Measurements from ENCODE around the gene LSAMP. TPM values are rescaled to one million over a fixed set of nuclear protein-coding genes. Genes with fewer than 3 reads are reported as not detected.

Gene LSAMP
- total and polyA plus RNA-seq, 2 donors (not counting 1 experiment from before 2014, with no cell fraction given): not detected

GRCh38 chr3:115828401-115828800 lies 616.9 kb downstream of the LSAMP start:
- Histone ChIP-seq H3K4me1 (ENCODE audit: control insufficient read depth in 2 of 2, insufficient read depth in 2 of 2, low read length in 2 of 2) (no peaks in the 10 kb centered on the region), H4K20me1 (ENCODE audit: control insufficient read depth, insufficient read depth, low read length, poor library complexity, severe bottlenecking) (no peaks in the 10 kb centered on the region), H3K27me3 (replicated peaks in 1 of 4; ENCODE audit: control extremely low read depth in 1 of 4, control insufficient read depth in 3 of 4, insufficient read depth in 4 of 4, low read length in 3 of 4) (peaks cover 0 to 8% (median 7%) of the 10 kb centered on the region in 4 experiments), H3K4me3 (ENCODE audit: control extremely low read depth in 1 of 5, extremely low read depth in 1 of 5, insufficient read depth in 1 of 5, low read depth in 2 of 5, low read length in 4 of 5) (no peak overlapping the region), H3K27ac (ENCODE audit: low read length in 2 of 2) (no peak overlapping the region), H3K79me2 (ENCODE audit: control insufficient read depth, insufficient read depth, low read length) (no peaks in the 10 kb centered on the region), H2AFZ (ENCODE audit: insufficient read depth, low read depth, low read length, poor library complexity, severe bottlenecking) (no peak overlapping the region), H3K4me2 (replicated peaks; ENCODE audit: low read depth, low read length, poor library complexity, severe bottlenecking) (no peak overlapping the region), H3K9me3 (ENCODE audit: control extremely low read depth in 1 of 3, control insufficient read depth in 2 of 3, insufficient read depth in 1 of 3, low read length in 2 of 3) (no peaks in the 10 kb centered on the region), H3K36me3 (replicated peaks in 1 of 2; ENCODE audit: control extremely low read depth in 1 of 2, control insufficient read depth in 1 of 2, extremely low read depth in 1 of 2, insufficient read depth in 2 of 2, low read length in 1 of 2) (no peaks in the 10 kb centered on the region), H3K9ac (ENCODE audit: low read length) (no peak overlapping the region)
- Mint-ChIP-seq H3K27me3 (peaks cover 27% of the 10 kb centered on the region), H3K9me3 (ENCODE audit: insufficient read depth) (no peaks in the 10 kb centered on the region), H3K27ac (no peak overlapping the region), H3K4me1 (no peaks in the 10 kb centered on the region), H3K4me3 (no peak overlapping the region)
- TF ChIP-seq CTCF (IDR thresholded peaks at IDR 0.05) (no peak), EZH2 (IDR thresholded peaks at IDR 0.05; ENCODE audit: borderline replicate concordance, insufficient read depth, low read depth, low read length, poor library complexity, severe bottlenecking) (no peak)
- intact Hi-C loops (cut with micrococcal nuclease): no loop called here
- ChIA-PET CTCF (interaction anchor here (1.2 to 5.9 kb wide), 3 partner anchors 9 to 15 kb away, joined by 3 to 29 read pairs (median 10); no protein-coding TSS in a partner anchor), POLR2A (no interaction called here)
- no peak for ATAC-seq (ENCODE audit: low read depth)
- 9% methylated on average over 3 of the region's 3 CpGs for WGBS (ENCODE audit: insufficient coverage)
- no peak for DNase-seq

- no peak overlapping the region for H3K27ac ChIP-seq (ENCODE audit: low read length in 2 of 2)
- no peaks in the 10 kb centered on the region for H3K79me2 ChIP-seq (ENCODE audit: control insufficient read depth, insufficient read depth, low read length)
- H3K36me3 ChIP-seq (replicated peaks in 1 of 2; ENCODE audit: control extremely low read depth in 1 of 2, control insufficient read depth in 1 of 2, extremely low read depth in 1 of 2, insufficient read depth in 2 of 2, low read length in 1 of 2): no peaks in the 10 kb centered on the region
- peaks cover 0 to 8% (median 7%) of the 10 kb centered on the region in 4 experiments for H3K27me3 ChIP-seq (replicated peaks in 1 of 4; ENCODE audit: control extremely low read depth in 1 of 4, control insufficient read depth in 3 of 4, insufficient read depth in 4 of 4, low read length in 3 of 4)
- Mint-ChIP-seq H3K9me3 (ENCODE audit: insufficient read depth) (no peaks in the 10 kb centered on the region), H3K27ac (no peak overlapping the region), H3K4me3 (no peak overlapping the region), H3K27me3 (peaks cover 27% of the 10 kb centered on the region), H3K4me1 (no peaks in the 10 kb centered on the region)
- CTCF ChIA-PET: interaction anchor here (1.2 to 2.9 kb wide), 2 partner anchors 9 to 12 kb away, joined by 3 to 10 read pairs; no protein-coding TSS in a partner anchor
- H3K4me3 ChIP-seq (ENCODE audit: control extremely low read depth in 1 of 5, extremely low read depth in 1 of 5, insufficient read depth in 1 of 5, low read depth in 2 of 5, low read length in 4 of 5): no peak overlapping the region
- POLR2A ChIA-PET: no interaction called here
- intact Hi-C loops (cut with micrococcal nuclease): no loop called here
- H3K9me3 ChIP-seq (ENCODE audit: control extremely low read depth in 1 of 3, control insufficient read depth in 2 of 3, insufficient read depth in 1 of 3, low read length in 2 of 3): no peaks in the 10 kb centered on the region
- H3K9ac ChIP-seq (ENCODE audit: low read length): no peak overlapping the region
- no peak for TF ChIP-seq EZH2 (IDR thresholded peaks at IDR 0.05; ENCODE audit: borderline replicate concordance, insufficient read depth, low read depth, low read length, poor library complexity, severe bottlenecking)
- no peak for TF ChIP-seq CTCF (IDR thresholded peaks at IDR 0.05)
- ATAC-seq (ENCODE audit: low read depth) (no peak), DNase-seq (no peak)
- H4K20me1 ChIP-seq (ENCODE audit: control insufficient read depth, insufficient read depth, low read length, poor library complexity, severe bottlenecking): no peaks in the 10 kb centered on the region
- WGBS (ENCODE audit: insufficient coverage): no CpG with 5 or more reads among the region's 2 CpGs
- no peak overlapping the region for H3K4me2 ChIP-seq (replicated peaks; ENCODE audit: low read depth, low read length, poor library complexity, severe bottlenecking)
- no peaks in the 10 kb centered on the region for H3K4me1 ChIP-seq (ENCODE audit: control insufficient read depth in 2 of 2, insufficient read depth in 2 of 2, low read length in 2 of 2)
- H2AFZ ChIP-seq (ENCODE audit: insufficient read depth, low read depth, low read length, poor library complexity, severe bottlenecking): no peak overlapping the region
Measured at GRCh38 chr3:115827495-115827894, 617.8 kb downstream of the LSAMP start.
